Right atrium auricular region (tissue), 2 donors: ENCODE measurements around the gene PLXND1. TPM values are rescaled to one million over a fixed set of nuclear protein-coding genes. Genes with fewer than 3 reads are reported as not detected.

Experiments
- DNase-seq: peaks from one replicate; pipeline ENCODE4 v3.0.0-alpha.2; 2019; ENCODE audit warnings: low spot score
- H3K27ac ChIP-seq, 2 donors: fragments of 200-600 bp; sonication (generic); 1 replicate in 1 of 2; 2 replicates in 1 of 2; pipeline ENCODE4 v1.5.1; 2016 to 2019
- H3K27me3 ChIP-seq, 2 donors: fragments of 200-600 bp; sonication (generic); one replicate each; pipeline versions ENCODE4 v1.5.1 to v1.6.0; 2017 to 2019
- H3K36me3 ChIP-seq: fragments of 200-600 bp; sonication (generic); one replicate; pipeline ENCODE4 v1.5.1; 2016
- H3K4me1 ChIP-seq, 2 donors: fragments of 200-600 bp; sonication (generic); one replicate each; pipeline versions ENCODE4 v1.5.1 to v1.6.0; 2017 to 2019
- H3K4me3 ChIP-seq, 2 donors: fragments of 200-600 bp; sonication (generic); 1 replicate in 1 of 2; 2 replicates in 1 of 2; pipeline ENCODE4 v1.5.1; 2017 to 2019; ENCODE audit warnings: mild to moderate bottlenecking in 1 of 2, moderate library complexity in 1 of 2
- H3K9me3 ChIP-seq, 2 donors: fragments of 200-600 bp; sonication (generic); one replicate each; pipeline ENCODE4 v1.5.1; 2019
- CTCF ChIP-seq, 2 donors: fragments of 200-600 bp; sonication (generic); IDR thresholded peaks; one replicate each; pipeline ENCODE4 v1.5.1; 2019; ENCODE audit warnings: antibody characterized with exemption in 2 of 2
- total RNA-seq, 2 donors: library from RNA; depleted of rRNA; stranded (reverse); fragments of >200 nt; gene quantifications; one replicate each; pipeline ENCODE4 v1.1.0, GENCODE V29; 2016

PLXND1 gene
- total RNA-seq, 2 donors from 2014 or later = 44.5 to 93.1 TPM

GRCh38 chr3:129602309-129602708, 4.2 kb downstream of the PLXND1 start:
- peak overlapping the region; percentile 87 to 90 for H3K27ac ChIP-seq
- no peak for TF ChIP-seq CTCF (IDR thresholded peaks at IDR 0.05)
- H3K27me3 ChIP-seq = no peaks in the 10 kb centered on the region
- H3K4me3 ChIP-seq = peak overlapping the region in 1 of 2 donors; percentile 75
- DNase-seq = no peak
- no peaks in the 10 kb centered on the region for H3K36me3 ChIP-seq
- H3K9me3 ChIP-seq = no peaks in the 10 kb centered on the region
- peaks cover 0 to 89% of the 10 kb centered on the region in 2 donors for H3K4me1 ChIP-seq

DNA sequence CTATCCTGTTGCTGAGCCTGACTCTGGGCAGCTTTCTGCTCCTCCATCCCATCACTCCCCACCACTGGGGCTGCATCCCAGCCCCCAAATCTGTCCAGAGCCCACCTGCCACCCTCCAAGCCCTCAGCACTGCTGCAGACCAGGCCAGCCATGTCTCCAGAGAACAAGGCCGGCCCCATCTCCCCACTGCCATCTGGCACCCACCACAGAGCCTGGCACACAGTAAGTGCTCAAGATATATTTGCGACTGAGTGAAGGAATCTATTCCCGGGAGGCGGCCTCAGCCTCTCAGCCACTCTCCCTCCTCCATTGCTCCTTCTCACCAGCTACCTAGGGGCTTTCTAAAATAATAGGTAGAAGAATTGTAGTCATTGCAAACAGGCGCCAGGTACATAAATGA, 4.8 kb downstream of the PLXND1 start:
- no peaks in the 10 kb centered on the region for H3K9me3 ChIP-seq
- H3K4me1 ChIP-seq = peaks cover 0 to 92% of the 10 kb centered on the region in 2 donors
- no peak for DNase-seq
- peak overlapping the region; percentile 87 to 90 for H3K27ac ChIP-seq
- H3K4me3 ChIP-seq = peak overlapping the region in 1 of 2 donors; percentile 14
- no peak for TF ChIP-seq CTCF (IDR thresholded peaks at IDR 0.05)
- H3K36me3 ChIP-seq = no peaks in the 10 kb centered on the region
- no peaks in the 10 kb centered on the region for H3K27me3 ChIP-seq

- peak overlapping the region; percentile 87 to 90 for H3K27ac ChIP-seq
- H3K4me1 ChIP-seq = peaks cover 0 to 95% of the 10 kb centered on the region in 2 donors
- no peak for TF ChIP-seq CTCF (IDR thresholded peaks at IDR 0.05)
- no peak for DNase-seq
- no peaks in the 10 kb centered on the region for H3K9me3 ChIP-seq
- H3K36me3 ChIP-seq = no peaks in the 10 kb centered on the region
- H3K27me3 ChIP-seq = no peaks in the 10 kb centered on the region
- peak overlapping the region in 1 of 2 donors; percentile 4 for H3K4me3 ChIP-seq
Observed at GRCh38 chr3:129600348-129600747, 6.1 kb downstream of the PLXND1 start.

- peak; percentile 85 for DNase-seq
- TF ChIP-seq CTCF (IDR thresholded peaks at IDR 0.05) = no peak
- Histone ChIP-seq H3K27ac (peak overlapping the region; percentile 87 to 90), H3K4me1 (peaks cover 0 to 95% of the 10 kb centered on the region in 2 donors), H3K27me3 (no peaks in the 10 kb centered on the region), H3K4me3 (peak overlapping the region in 1 of 2 donors; percentile 4), H3K36me3 (no peaks in the 10 kb centered on the region), H3K9me3 (no peaks in the 10 kb centered on the region)
Observed at GRCh38 chr3:129599607-129600006, 6.9 kb downstream of the PLXND1 start.

GRCh38 chr3:129599073-129599472, 7.4 kb downstream of the PLXND1 start:
- Histone ChIP-seq H3K4me3 (peak overlapping the region in 1 of 2 donors; percentile 4), H3K27ac (peak overlapping the region; percentile 87 to 90), H3K4me1 (peaks cover 0 to 95% of the 10 kb centered on the region in 2 donors), H3K36me3 (no peaks in the 10 kb centered on the region), H3K9me3 (no peaks in the 10 kb centered on the region), H3K27me3 (no peaks in the 10 kb centered on the region)
- TF ChIP-seq CTCF (IDR thresholded peaks at IDR 0.05) = no peak
- DNase-seq = no peak

DNA sequence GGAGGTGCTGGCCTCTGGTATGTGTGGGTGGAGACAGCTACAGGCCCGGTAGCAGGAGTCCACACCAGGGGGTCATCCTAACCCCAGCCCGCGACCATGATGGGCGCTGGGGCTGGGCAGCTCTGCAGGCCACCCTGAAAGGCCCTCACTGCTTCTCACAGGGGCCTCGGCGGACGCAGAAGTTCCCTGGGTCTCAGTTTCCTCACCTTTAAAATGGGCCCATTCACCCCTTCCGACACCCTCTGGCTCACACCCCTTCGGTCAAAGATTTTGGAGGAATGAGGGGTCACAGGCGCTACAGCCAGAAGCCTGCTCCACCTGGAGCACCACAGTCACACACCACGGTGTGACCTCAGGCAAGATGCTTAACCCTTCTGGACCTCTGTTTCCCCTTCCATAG, 8.0 kb downstream of the PLXND1 start:
- Histone ChIP-seq H3K27ac (peak overlapping the region; percentile 87 to 90), H3K36me3 (no peaks in the 10 kb centered on the region), H3K4me1 (peaks cover 0 to 98% of the 10 kb centered on the region in 2 donors), H3K27me3 (no peaks in the 10 kb centered on the region), H3K9me3 (no peaks in the 10 kb centered on the region), H3K4me3 (no peak overlapping the region)
- TF ChIP-seq CTCF (IDR thresholded peaks at IDR 0.05) = no peak
- no peak for DNase-seq
